Kidney epithelial cell (primary cell): ENCODE data around the gene AMPD2. TPM values are rescaled to one million over a fixed set of nuclear protein-coding genes. Genes with fewer than 3 reads are reported as not detected.

Experiments
- DNase-seq: peaks from one replicate; pipeline ENCODE4 v3.0.0-alpha.2; 2010; ENCODE audit warnings: low read depth
- H3K27me3 ChIP-seq: 2 replicates; pipeline ENCODE4 v1.6.0; 2011; ENCODE audit warnings: low read length; ENCODE audit not compliant: control insufficient read depth, insufficient read depth
- H3K36me3 ChIP-seq: 2 replicates; pipeline ENCODE4 v1.5.1; 2011; ENCODE audit warnings: low read length; ENCODE audit not compliant: control insufficient read depth, insufficient read depth
- H3K4me3 ChIP-seq: 2 replicates; pipeline ENCODE4 v1.5.1; 2011; ENCODE audit warnings: low read depth, mild to moderate bottlenecking, control low read depth, low read length
- total RNA-seq: library from RNA; depleted of rRNA; stranded (reverse); fragments of >200 nt; gene quantifications from 2 replicates; pipeline ENCODE4 v1.2.3, GENCODE V29; 2015
- TF ChIP-seq, protein P1 (sequence below): IDR thresholded peaks from 2 replicates; pipeline ENCODE4 v1.5.1; 2011; ENCODE audit warnings: mild to moderate bottlenecking, moderate library complexity, low read length, control low read depth, inconsistent platforms; ENCODE audit not compliant: insufficient read depth, poor library complexity, severe bottlenecking

The AMPD2 gene
- total RNA-seq, 1 donor from 2014 or later = 65.7 TPM

DNA sequence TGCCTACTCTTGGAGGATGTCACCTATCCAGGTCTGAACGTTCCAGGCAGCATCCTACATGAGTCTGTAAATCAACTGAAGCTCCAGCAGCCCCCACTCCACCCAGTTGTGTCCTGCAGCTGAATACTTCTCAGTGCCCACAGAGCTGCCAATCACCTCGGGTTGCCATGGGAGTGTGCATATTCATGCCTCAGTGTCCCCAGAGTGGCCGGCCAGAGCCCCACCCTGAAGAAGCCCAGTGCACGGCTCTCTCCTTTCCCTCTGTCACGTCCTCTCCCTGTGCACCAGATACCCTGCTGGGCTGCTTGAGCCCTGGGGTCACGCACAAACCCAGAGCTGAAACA, 20.2 kb downstream of the AMPD2 start:
- no peak for DNase-seq

DNA sequence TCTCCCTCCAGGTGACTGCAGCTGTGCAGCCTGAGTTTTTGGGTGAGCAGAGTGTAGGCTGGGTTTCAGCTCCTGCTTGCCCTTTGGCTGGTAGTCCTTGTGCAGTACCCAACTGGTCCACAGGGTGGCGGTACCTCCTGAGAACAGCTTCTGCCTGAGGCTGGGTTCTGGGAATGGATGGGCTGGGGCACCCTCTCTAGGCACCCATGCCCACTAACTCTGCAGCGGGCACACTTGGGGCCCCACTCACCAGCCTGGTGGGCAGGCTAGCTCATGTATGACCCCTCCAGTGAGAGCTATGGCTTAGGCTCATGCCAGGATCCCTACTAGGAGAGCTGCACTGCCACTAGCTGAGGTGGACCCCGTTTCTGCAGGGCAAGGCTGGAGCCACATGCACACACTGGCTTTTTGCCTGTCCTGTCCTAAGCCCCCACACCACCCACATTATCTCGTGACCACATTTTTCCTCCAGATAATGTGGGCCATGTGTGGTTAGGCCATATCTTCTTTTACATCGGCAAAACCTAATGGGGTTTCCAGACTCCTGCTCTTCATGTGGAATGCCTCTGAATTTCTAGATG, 20.7 kb downstream of the AMPD2 start:
- Histone ChIP-seq H3K4me3 (no peak overlapping the region), H3K36me3 (no peaks in the 10 kb centered on the region), H3K27me3 (no peaks in the 10 kb centered on the region)
- TF ChIP-seq, protein P1, sequence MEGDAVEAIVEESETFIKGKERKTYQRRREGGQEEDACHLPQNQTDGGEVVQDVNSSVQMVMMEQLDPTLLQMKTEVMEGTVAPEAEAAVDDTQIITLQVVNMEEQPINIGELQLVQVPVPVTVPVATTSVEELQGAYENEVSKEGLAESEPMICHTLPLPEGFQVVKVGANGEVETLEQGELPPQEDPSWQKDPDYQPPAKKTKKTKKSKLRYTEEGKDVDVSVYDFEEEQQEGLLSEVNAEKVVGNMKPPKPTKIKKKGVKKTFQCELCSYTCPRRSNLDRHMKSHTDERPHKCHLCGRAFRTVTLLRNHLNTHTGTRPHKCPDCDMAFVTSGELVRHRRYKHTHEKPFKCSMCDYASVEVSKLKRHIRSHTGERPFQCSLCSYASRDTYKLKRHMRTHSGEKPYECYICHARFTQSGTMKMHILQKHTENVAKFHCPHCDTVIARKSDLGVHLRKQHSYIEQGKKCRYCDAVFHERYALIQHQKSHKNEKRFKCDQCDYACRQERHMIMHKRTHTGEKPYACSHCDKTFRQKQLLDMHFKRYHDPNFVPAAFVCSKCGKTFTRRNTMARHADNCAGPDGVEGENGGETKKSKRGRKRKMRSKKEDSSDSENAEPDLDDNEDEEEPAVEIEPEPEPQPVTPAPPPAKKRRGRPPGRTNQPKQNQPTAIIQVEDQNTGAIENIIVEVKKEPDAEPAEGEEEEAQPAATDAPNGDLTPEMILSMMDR = peak; percentile 92
- DNase-seq = no peak

More for the DNA sequence above, 20.2 kb downstream of the AMPD2 start:
- H3K27me3 ChIP-seq = no peaks in the 10 kb centered on the region
- H3K4me3 ChIP-seq = no peak overlapping the region
- TF ChIP-seq, protein P1 = no peak
- no peaks in the 10 kb centered on the region for H3K36me3 ChIP-seq

DNA sequence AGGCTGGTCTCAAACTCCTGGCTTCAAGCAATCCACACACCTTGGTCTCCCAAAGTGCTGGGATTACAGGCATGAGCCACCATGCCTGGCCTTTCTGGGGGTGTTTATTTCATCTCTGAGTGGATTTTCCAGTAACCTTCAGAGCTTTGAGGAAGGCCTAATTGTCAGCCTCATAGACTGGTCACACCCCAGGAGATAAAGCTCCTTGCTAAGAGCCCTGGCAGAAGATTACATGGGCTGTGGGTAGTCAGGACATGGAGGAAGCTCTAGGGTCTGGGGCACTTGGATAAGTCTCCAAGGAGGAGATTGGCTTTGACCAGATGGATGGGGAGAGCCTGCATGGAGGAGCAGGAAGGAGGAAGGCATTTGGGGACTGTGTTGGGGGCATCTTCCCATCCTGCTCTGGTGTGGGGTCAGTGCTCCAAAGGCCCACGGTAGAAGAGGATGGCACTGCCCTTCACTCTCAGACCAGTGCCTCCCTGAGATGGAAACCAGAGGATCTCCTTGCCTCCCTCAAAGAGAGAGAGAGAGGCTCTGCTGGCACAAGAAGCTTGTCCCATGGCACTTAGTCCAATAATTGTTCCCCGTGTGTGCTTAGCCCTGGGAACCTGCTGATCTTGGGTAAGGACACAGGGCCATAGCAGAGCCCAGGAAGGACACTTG, 21.6 kb downstream of the AMPD2 start:
- TF ChIP-seq, protein P1 = no peak
- no peak for DNase-seq
- Histone ChIP-seq H3K27me3 (no peaks in the 10 kb centered on the region), H3K4me3 (no peak overlapping the region), H3K36me3 (no peaks in the 10 kb centered on the region)

DNA sequence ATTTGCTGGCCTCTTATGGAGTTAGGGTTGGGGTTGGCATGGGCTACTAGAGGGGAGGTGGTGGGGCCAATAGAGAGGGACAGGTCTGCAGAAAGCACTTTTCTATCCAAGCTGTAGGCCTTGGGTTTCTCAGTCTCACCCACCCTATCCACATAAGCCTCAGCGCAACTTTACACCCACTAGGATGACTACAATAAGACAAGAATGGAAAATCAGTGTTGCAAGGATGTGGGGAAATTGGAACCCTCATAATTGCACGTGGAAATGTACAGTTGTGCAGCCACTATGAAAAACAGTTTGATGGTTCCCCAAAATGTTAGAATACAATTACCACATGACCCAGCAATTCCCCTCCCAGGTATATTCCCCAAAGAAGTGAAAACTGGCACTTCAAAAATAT, 22.2 kb downstream of the AMPD2 start:
- no peaks in the 10 kb centered on the region for H3K36me3 ChIP-seq
- DNase-seq = no peak
- H3K27me3 ChIP-seq = no peaks in the 10 kb centered on the region
- TF ChIP-seq, protein P1 = no peak
- H3K4me3 ChIP-seq = no peak overlapping the region

DNA sequence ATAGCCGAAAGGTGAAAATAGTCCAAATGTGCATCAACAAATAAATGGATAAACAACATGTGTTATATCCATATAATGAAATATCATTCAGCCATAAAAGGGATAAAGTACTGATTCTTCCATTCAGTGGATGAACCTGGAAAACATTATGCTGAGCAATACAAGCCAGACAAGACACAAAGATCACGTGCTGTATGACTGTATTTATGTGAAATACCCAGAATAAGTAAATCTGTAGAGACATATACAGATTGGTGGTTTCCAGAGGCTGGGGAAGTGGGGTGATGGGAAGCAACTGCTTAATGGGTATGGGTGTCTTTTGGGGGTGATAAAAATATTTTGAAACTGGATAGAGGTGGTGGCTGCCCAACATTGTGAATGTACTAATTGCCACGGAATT, 23.0 kb downstream of the AMPD2 start:
- TF ChIP-seq, protein P1 = no peak
- no peak overlapping the region for H3K4me3 ChIP-seq

More for the DNA sequence above, 23.0 kb downstream of the AMPD2 start:
- DNase-seq = no peak
- Histone ChIP-seq H3K27me3 (no peaks in the 10 kb centered on the region), H3K36me3 (no peaks in the 10 kb centered on the region)
